NCI-H446 treated with DMSO at 0.1 percent for 48 hours (cell line): Measurements from ENCODE around the gene TAF11L13.
"Not testable (repeated sequence)": the region's sequence is repeated elsewhere in the genome, so short reads cannot be mapped to it uniquely, and the experiment has no call there.

Source experiments
- DNase-seq: peaks from one replicate; lab custom pipeline; 2025; lab: John Stamatoyannopoulos, UW

TAF11L13 gene

DNA sequence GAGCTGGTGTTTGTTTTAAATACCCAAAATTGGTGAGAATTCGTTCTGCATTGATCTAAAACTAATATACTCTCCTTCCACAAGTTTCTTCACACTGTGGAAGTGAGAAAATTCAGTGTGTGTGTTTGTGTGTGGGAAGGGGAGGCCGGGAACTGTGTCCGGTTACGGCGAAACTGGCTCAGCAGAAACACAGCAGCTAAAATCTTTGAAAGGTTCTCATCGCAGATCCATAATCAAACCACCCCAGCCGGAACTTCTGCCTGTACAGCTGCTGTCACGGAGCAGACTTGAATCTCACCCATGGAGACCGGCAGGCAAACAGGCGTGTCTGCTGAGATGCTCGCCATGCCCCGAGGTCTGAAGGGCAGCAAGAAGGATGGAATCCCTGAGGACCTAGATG lies at the start of gene TAF11L13:
TSS of gene TAF11L13 (plus strand) at position 301 of the 400 bp plus-strand sequence.
- not testable (repeated sequence) for DNase-seq

DNA sequence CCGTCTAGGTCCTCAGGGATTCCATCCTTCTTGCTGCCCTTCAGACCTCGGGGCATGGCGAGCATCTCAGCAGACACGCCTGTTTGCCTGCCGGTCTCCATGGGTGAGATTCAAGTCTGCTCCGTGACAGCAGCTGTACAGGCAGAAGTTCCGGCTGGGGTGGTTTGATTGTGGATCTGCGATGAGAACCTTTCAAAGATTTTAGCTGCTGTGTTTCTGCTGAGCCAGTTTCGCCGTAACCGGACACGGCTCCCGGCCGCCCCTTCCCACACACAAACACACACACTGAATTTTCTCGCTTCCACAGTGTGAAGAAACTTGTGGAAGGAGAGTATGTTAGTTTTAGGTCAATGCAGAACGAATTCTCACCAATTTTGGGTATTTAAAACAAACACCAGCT lies 46.2 kb upstream of the TAF11L13 start, which contains the start of gene TAF11L7:
TSS of gene TAF11L7 (minus strand) at position 101 of the 400 bp plus-strand sequence.
- DNase-seq: not testable (repeated sequence)

DNA sequence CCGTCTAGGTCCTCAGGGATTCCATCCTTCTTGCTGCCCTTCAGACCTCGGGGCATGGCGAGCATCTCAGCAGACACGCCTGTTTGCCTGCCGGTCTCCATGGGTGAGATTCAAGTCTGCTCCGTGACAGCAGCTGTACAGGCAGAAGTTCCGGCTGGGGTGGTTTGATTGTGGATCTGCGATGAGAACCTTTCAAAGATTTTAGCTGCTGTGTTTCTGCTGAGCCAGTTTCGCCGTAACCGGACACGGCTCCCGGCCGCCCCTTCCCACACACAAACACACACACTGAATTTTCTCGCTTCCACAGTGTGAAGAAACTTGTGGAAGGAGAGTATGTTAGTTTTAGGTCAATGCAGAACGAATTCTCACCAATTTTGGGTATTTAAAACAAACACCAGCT lies 41.0 kb upstream of the TAF11L13 start, which contains the start of gene TAF11L8:
TSS of gene TAF11L8 (minus strand) at position 101 of the 400 bp plus-strand sequence.
- DNase-seq: not testable (repeated sequence)

DNA sequence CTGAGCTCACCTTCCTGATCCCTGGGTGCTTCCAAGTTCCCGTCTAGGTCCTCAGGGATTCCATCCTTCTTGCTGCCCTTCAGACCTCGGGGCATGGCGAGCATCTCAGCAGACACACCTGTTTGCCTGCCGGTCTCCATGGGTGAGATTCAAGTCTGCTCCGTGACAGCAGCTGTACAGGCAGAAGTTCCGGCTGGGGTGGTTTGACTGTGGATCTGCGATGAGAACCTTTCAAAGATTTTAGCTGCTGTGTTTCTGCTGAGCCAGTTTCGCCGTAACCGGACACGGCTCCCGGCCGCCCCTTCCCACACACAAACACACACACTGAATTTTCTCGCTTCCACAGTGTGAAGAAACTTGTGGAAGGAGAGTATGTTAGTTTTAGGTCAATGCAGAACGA lies 37.6 kb upstream of the TAF11L13 start, which contains the start of gene TAF11L9:
TSS of gene TAF11L9 (minus strand) at position 140 of the 400 bp plus-strand sequence.
- not testable (repeated sequence) for DNase-seq

DNA sequence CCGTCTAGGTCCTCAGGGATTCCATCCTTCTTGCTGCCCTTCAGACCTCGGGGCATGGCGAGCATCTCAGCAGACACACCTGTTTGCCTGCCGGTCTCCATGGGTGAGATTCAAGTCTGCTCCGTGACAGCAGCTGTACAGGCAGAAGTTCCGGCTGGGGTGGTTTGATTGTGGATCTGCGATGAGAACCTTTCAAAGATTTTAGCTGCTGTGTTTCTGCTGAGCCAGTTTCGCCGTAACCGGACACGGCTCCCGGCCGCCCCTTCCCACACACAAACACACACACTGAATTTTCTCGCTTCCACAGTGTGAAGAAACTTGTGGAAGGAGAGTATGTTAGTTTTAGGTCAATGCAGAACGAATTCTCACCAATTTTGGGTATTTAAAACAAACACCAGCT lies 34.2 kb upstream of the TAF11L13 start, which contains the start of gene TAF11L10:
TSS of gene TAF11L10 (minus strand) at position 101 of the 400 bp plus-strand sequence.
- not testable (repeated sequence) for DNase-seq

DNA sequence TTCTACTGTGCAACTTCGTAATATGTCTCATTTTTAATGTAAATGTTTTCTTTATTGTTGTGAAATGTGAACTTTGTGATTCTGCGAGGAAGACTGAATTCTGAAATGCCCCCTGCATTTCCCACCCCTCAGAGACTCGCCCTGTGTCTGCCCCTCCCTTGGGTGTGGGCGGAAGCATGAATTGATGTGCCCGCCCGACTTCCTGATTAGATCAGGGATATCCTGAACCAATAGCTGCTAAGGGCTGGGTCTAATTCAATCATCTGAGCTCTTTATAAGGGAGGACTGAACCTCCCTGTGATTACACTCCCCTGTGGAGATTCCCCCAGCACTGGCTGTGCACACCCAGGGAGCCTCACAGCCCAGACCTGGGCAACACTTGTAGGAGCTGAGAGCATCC lies 28.0 kb upstream of the TAF11L13 start, which contains the start of gene TAF11L11:
TSS of gene TAF11L11 (plus strand) at position 304 of the 400 bp plus-strand sequence.
- DNase-seq: not testable (repeated sequence)

DNA sequence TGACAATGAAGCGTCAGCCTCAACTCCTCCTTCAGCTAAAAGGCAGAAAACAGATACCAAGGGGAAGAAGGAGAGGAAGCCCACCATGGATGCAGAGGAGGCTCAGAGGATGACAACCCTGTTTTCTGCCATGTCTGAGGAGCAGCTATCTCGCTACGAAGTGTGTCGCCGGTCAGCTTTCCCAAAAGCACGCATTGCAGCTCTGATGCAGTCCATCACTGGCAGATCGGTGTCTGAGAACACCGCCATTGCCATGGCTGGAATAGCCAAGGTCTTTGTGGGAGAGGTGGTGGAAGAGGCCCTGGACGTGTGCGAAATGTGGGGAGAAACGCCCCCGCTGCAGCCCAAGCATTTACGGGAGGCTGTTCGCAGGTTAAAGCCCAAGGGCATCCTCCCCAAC lies 26.9 kb upstream of the TAF11L13 start:
- DNase-seq: no peak

DNA sequence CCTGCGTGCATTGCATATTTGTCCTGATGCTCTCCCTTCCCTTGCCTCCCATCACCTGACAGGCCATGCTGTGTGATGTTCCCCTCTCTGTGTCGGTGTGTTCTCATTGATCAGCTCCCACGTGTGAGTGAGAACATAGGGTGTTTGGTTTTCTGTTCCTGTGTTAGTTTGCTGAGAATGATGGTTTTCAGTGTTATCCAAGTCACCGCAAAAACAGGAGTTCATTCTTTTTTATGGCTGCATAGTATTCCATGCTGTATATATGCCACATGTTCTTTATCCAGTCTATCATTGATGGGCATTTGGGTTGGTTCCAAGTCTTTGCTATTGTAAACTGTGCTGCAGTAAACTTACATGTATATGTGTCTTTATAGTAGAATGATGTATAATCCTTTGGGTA lies 24.4 kb upstream of the TAF11L13 start:
- DNase-seq: not testable (repeated sequence)

DNA sequence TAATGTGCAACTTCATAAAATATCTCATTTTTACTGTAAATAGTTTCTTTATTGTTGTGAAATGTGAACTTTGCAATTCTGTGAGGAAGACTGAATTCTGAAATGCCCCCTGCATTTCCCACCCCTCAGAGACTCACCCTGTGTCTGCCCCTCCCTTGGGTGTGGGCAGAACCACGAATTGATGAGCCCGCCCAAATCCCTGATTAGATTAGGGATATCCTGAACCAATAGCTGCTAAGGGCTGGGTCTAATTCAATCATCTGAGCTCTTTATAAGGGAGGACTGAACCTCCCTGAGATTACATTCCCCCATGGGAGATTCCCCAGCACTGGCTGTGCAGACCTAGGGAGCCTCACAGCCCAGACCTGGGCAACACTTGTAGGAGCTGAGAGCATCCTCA lies 21.8 kb upstream of the TAF11L13 start, which contains the start of gene TAF11L12:
TSS of gene TAF11L12 (plus strand) at position 301 of the 400 bp plus-strand sequence.
- not testable (repeated sequence) for DNase-seq

DNA sequence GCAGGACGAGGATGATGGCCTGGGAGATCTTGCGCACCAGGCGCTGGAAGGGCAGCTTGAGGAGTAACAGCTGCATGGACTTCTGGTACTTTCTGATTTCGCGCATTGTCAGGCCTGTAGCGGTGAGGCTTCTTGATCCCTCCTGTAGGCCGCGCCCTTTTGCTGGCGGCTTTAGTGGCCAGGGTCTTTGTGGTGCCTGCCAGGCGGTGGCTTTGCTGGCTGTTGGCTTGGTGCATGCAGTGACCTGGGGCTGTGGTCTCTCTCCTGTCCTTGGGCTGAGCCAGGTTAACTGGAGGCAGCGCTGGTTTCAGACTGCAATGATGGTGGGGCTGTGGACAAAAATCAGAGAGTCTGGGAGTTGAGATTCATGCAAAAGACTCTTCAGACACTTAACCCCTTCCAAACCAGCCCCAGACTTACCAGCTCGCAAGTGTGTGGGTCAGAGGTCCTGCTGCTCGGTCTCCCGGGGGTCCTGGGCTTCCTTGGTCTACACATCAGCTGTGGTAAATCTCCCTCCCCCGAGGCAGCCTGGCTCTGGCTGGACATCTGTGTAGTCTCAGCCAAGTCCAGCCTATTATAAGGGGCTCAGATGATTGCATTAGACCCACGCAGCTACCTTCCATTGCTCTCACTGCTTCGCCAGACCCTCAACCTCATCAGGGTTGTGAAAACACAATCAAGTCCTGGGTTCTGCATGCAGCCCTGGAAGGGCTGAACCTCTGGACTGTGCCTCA lies 16.8 kb upstream of the TAF11L13 start:
- DNase-seq: no peak

DNA sequence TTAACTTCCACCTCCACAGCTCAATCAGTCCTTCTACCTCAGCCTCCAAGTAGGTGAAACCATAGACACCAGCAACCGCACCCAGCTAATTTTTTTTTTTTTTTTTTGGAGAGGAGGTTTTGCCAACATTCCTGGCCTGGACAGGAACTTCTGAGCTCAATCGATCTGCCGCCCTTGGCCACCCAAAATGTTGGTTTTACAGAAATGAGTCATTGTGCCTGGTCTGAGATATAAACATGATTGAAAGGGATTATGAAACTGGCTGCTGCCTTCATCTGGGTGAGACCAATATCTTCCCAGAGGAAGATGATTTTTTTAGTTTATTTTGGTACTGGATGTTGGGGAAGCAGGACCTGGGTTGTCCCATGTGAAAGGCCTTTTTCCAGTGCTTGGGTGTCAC lies 12.5 kb upstream of the TAF11L13 start:
- DNase-seq: no peak

DNA sequence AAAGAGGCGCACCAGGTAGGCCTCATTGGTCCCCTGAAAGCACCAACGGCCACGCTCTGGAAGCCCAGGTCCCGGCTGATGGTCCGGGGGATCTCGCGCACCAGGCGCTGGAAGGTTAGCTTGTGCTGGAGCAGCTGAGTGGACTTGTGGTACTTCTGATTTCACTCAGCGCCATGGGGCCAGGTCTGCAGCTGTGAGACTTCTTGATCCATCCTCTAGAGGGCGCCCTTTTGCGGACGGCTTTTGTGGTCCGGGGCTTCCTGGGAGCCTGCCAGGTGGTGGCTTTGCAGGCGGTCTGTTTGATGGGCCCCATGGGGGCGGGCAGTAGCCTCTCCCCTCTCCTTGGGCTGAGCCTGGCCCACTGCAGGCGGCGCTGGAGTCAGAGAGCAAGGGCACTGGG lies 11.3 kb upstream of the TAF11L13 start:
- no peak for DNase-seq

DNA sequence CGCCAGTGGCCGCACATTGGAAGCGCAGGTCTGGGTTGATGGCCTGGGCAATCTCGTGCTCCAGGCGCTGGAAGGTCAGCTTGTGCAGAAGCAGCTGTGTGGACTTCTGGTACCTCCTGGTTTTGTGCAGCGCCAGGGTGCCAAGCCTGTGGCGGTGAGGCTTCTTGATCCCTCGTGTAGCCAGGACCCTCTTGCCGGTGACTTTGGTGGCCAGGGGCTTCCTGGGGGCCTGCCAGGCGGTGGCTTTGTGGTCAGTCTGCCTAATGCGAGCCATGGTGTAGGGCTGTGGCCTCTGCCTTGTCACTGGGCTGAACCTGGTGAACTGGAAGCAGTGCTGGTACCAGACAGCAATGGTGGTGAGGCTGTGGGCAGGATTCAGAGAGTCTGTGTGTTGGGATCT lies 6.2 kb upstream of the TAF11L13 start:
- no peak for DNase-seq

DNA sequence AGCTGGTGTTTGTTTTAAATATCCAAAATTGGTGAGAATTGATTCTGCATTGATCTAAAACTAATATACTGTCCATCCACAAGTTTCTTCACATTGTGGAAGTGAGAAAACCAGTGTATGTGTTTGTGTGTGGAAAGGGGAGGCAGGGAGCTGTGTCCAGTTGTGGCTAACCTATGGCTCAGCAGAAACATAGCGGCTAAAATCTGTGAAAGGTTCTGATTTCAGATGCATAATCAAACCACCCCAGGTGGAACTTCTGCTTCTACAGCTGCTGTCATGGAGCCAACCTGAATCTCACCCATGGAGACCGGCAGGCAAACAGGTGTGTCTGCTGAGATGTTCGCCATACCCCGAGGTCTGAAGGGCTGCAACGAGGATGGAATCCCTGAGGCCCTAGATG lies 2.3 kb downstream of the TAF11L13 start, which contains the start of gene TAF11L14:
TSS of gene TAF11L14 (plus strand) at position 301 of the 400 bp plus-strand sequence.
- no peak for DNase-seq

DNA sequence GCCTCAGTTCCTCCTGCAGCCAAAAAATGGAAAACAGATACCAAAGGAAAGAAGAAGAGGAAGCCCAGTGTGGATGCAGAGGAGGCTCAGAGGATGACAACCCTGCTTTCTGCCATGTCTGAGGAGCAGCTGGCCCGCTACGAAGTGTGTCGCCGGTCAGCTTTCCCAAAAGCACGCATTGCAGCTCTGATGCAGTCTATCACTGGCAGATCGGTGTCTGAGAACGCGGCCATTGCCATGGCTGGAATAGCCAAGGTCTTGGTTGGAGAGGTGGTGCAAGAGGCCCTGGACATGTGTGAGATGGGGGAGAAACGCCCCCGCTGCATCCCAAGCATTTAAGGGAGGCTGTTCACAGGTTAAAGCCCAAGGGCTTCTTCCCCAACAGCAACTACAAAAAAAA lies 17.3 kb downstream of the TAF11L13 start:
- DNase-seq: not testable (repeated sequence)

DNA sequence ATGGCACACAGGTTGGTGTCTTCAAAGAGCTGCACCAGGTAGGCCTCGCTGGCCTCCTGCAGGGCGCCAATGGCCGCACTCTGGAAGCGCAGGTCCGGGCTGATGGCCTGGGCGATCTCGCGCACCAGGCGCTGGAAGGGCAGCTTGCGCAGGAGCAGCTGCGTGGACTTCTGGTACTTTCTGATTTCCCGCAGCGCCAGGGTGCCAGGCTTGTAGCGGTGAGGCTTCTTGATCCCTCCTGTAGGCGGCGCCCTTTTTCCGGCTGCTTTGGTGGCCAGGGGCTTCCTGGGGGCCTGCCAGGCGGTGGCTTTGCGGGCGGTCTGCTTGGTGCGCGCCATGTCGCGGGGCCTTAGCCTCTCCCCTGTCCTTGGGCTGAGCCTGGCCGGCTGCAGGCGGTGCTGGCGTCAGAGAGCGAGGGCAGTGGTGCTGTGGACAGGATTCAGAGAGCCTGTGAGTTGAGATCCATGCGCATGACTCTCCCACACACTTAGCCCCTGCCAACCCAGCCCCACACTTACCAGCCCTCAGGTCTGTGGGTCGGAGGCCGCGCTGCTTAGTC lies 23.4 kb downstream of the TAF11L13 start:
- DNase-seq: not testable (repeated sequence)

DNA sequence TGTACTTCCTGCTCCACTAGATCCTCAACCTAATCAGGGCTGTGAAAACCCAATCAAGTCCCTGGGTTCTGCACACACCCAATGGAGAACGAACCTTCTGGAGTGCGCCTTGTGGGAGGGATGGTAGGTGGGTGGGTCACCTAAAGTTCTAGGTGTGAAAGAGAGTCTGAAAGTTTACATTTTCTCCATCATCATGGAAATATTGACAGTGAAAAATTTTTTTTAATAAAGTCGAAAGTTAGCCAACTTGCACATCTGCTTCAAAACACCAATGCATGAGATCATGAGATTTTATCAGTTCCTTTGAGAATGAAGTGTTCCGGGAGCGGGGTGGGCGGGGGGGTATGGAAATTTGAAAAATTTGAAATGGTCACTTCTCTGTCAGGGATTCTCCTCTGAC lies 24.0 kb downstream of the TAF11L13 start:
- no peak for DNase-seq

DNA sequence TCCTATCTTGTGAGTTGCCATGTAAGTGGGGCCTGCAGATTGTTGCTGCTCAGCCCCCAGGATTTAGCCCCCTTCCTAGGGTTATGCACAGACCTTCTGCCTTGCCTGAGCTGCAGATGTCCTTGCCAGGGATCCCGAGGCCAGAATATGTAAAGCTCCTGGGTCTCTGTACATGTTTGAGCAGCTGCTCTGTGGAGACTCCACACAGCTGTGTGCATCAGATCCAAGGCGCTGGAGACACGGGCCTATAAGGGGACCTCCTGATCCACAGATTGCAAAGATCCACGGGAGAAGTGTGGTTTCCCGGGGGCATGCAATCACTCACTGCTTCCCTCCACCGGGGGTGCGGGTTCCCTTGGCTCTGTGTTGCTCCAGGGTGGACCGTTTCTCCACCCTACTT lies 31.3 kb downstream of the TAF11L13 start:
- no peak for DNase-seq

DNA sequence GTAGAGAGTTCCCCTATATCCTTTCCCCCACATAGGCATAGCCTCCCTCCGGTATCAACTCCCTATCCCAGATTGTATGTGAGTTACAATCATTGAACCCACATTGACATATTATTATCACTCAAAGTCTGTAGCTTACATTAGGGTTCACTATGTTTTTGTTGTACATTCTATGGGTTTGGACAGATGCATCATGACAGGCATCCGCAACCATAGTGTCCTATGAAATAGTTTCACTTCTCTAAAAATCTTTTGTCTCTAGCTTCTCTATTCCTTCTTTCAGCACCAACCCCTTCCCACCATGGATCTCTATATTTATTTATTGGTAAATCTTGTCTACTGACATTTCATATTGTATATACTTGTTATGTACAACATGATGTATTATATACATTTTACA lies 33.9 kb downstream of the TAF11L13 start:
- DNase-seq: no peak

DNA sequence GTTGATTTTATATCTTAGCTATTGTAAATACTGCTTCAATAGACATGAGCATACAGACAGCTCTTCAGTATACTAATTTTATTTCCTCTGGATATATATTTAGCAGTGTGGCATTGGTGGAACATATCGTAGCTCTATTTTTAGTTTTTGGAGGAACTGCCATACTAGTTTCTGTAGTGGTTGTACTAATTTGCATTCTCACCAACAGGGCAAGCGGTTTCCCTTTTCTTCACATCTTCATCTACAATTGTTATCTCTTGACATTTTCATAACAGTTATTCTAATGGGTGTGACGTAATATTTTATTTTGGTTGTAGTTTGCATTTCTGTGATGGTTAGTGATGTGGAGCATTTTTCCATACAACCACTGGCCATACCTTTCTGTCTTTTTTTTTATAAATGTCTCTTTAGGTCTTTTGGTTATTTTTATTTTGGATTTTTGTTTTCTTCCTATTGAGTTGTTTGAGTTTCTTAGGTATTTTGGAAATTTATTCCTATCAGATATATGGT lies 34.9 kb downstream of the TAF11L13 start:
- no peak for DNase-seq

DNA sequence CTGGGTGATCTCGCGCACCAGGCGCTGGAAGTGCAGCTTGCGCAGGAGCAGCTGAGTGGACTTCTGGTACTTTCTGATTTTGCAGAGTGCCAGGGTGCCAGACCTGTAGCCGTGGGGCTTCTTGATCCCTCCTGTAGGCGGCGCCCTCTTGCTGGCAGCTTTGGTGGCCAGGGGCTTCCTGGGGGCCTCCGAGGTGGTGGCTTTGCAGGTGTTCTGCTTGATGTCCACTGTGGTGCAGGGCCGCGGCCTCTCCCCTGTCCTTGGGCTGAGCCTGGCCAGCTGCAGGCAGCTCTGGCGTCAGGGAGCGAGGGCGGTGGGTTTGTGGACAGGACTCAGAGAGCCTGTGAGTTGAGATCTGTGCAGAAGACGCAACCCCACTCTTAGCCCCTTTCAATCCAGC lies 38.5 kb downstream of the TAF11L13 start:
- no peak for DNase-seq

DNA sequence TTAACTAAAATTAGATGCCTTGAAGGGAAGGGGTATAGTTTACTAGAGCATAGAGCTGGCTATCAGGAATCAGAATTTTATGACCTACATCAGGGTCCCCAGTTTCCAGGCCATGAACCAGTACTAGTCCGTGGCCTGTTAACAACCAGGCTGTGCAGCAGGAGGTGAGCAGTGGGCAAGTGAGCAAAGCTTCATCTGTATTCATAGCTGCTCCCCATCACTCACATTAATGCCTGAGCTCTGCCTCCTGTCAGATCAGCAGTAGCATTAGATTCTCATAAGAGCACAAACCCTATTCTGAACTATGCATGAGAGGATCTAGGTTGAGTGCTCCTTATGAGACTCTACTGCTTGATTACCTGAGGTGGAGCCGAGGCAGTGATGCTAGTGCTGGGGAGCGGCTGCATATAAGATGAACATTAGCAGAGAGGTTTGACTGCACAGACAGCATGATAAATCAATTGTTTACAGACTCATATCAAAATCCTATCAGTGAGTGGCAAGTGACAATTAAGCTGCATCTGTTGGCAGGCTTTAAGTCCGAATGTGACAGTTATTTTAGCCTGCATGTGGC lies 47.0 kb downstream of the TAF11L13 start:
- DNase-seq: no peak
